ENCODE measurements around the gene ACSL1. TPM values are rescaled to one million over a fixed set of nuclear protein-coding genes. Genes with fewer than 3 reads are reported as not detected.

The ACSL1 gene
- total RNA-seq, 1 experiment from 2014 or later, result 3.5 TPM

DNA sequence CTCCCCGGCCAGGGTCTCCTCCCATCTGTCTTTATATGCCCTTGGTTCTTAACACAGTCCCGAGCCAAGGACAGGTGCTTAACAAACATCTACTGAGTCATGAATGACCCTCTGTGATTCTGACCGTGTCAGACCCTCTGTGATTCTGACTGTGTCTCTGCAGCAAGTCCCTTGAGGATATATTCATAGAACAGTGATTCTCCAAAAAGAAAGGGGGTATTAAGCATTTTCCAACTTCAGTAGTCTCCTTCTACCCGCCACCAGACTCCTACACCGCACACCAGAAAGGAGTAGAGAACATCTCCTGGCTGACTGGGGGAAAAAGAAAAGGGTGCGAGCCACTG, 13.6 kb downstream of the ACSL1 start:
- no peak overlapping the region for H2BK20ac ChIP-seq (ENCODE audit: low read depth, low read length, poor library complexity, severe bottlenecking)
- H4K5ac ChIP-seq (ENCODE audit: insufficient read length, low read depth, low read length), result no peak overlapping the region
- H3K9ac ChIP-seq (ENCODE audit: extremely low read depth, insufficient read length, low read length), result no peak overlapping the region
- no peak overlapping the region for H2AK5ac ChIP-seq (ENCODE audit: insufficient read length, low read length)
- no peak overlapping the region for H3K4me2 ChIP-seq (ENCODE audit: insufficient read depth, insufficient read length, low read length)
- H3K14ac ChIP-seq (ENCODE audit: insufficient read depth, low read length), result no peak overlapping the region
- Mint-ChIP-seq H3K4me3 (no peak overlapping the region), H3K27me3 (ENCODE audit: low read depth) (peaks cover 24% of the 10 kb centered on the region), H3K36me3 (ENCODE audit: insufficient read depth in 1 of 3, low read depth in 3 of 3) (no peaks in the 10 kb centered on the region), H3K9me3 (no peaks in the 10 kb centered on the region), H3K27ac (no peak overlapping the region), H3K4me1 (peaks cover 30 to 33% of the 10 kb centered on the region in 2 experiments)
- no peaks in the 10 kb centered on the region for H3K79me1 ChIP-seq (ENCODE audit: insufficient read depth, low read depth, low read length, poor library complexity, severe bottlenecking)
- H3K23me2 ChIP-seq (ENCODE audit: insufficient read length, low read depth, low read length, poor library complexity, severe bottlenecking), result no peaks in the 10 kb centered on the region
- no peak overlapping the region for H4K8ac ChIP-seq (replicated peaks; ENCODE audit: insufficient read length, low read depth, low read length)
- no peak overlapping the region for H4K91ac ChIP-seq (ENCODE audit: insufficient read length, low read depth, low read length)
- H3K4ac ChIP-seq (ENCODE audit: low read depth, low read length), result no peak overlapping the region
- no peak overlapping the region for H3T11ph ChIP-seq (ENCODE audit: low read length)
- H2BK5ac ChIP-seq (ENCODE audit: insufficient read length, low read length), result no peak overlapping the region
- no peaks in the 10 kb centered on the region for H3K9me3 ChIP-seq (ENCODE audit: control insufficient read depth, low read depth, low read length)
- no peak for DNase-seq
- no peak overlapping the region for H3K56ac ChIP-seq (ENCODE audit: insufficient read length, low read depth, low read length)
- TF ChIP-seq, protein P1, sequence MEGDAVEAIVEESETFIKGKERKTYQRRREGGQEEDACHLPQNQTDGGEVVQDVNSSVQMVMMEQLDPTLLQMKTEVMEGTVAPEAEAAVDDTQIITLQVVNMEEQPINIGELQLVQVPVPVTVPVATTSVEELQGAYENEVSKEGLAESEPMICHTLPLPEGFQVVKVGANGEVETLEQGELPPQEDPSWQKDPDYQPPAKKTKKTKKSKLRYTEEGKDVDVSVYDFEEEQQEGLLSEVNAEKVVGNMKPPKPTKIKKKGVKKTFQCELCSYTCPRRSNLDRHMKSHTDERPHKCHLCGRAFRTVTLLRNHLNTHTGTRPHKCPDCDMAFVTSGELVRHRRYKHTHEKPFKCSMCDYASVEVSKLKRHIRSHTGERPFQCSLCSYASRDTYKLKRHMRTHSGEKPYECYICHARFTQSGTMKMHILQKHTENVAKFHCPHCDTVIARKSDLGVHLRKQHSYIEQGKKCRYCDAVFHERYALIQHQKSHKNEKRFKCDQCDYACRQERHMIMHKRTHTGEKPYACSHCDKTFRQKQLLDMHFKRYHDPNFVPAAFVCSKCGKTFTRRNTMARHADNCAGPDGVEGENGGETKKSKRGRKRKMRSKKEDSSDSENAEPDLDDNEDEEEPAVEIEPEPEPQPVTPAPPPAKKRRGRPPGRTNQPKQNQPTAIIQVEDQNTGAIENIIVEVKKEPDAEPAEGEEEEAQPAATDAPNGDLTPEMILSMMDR (conservative IDR thresholded peaks at IDR 0.05), result no peak
- H3K27ac ChIP-seq (ENCODE audit: insufficient read length, low read depth, low read length), result no peak overlapping the region
- H3K18ac ChIP-seq (ENCODE audit: insufficient read length, low read depth, low read length), result no peak overlapping the region
- no peaks in the 10 kb centered on the region for H4K20me1 ChIP-seq (ENCODE audit: control insufficient read depth, insufficient read depth, insufficient read length)
- no peaks in the 10 kb centered on the region for H3K27me3 ChIP-seq (ENCODE audit: insufficient read depth, low read length)
- H3K79me2 ChIP-seq (ENCODE audit: insufficient read depth, low read length), result no peaks in the 10 kb centered on the region; the same call in 1 of the 2 replicates
- no peaks in the 10 kb centered on the region for H3K4me1 ChIP-seq (ENCODE audit: insufficient read depth, low read length)
- H3K23ac ChIP-seq (ENCODE audit: insufficient read length, low read depth, low read length), result no peak overlapping the region
- WGBS (ENCODE audit: extremely low coverage, insufficient read length, low lambda C conversion rate), result no CpG with 5 or more reads among the region's 6 CpGs
- no peak overlapping the region for H2AFZ ChIP-seq (ENCODE audit: low read length)
- no peak overlapping the region for H2BK15ac ChIP-seq (ENCODE audit: low read depth, low read length)
- no peak overlapping the region for H2BK12ac ChIP-seq (ENCODE audit: insufficient read length, low read depth, low read length)
- no peak overlapping the region for H2BK120ac ChIP-seq (ENCODE audit: low read depth, low read length, poor library complexity, severe bottlenecking)
